Astrocyte (in vitro differentiated cells and primary cell): ENCODE measurements around the gene CNDP2. TPM values are rescaled to one million over a fixed set of nuclear protein-coding genes. Genes with fewer than 3 reads are reported as not detected.

Experiments used
- DNase-seq: peaks from one replicate; pipeline ENCODE4 v3.0.0-alpha.2; 2010; ENCODE audit warnings: low read depth
- FAIRE-seq: peaks from 2 replicates; lab custom pipeline; 2011; peaks lifted over from hg19 to GRCh38; lab: Jason Lieb, UNC
- H2AFZ ChIP-seq: 2 replicates; pipeline ENCODE4 v1.6.0; 2012; ENCODE audit warnings: low read depth, low read length, inconsistent platforms
- H3K27ac ChIP-seq: 2 replicates; pipeline ENCODE4 v1.5.1; 2011; ENCODE audit warnings: low read depth, low read length, inconsistent platforms
- H3K27me3 ChIP-seq: 2 replicates; pipeline ENCODE4 v1.6.0; 2011; ENCODE audit warnings: low read length, inconsistent platforms; ENCODE audit not compliant: insufficient read depth
- H3K36me3 ChIP-seq: 2 replicates; pipeline ENCODE4 v1.5.1; 2011; ENCODE audit warnings: low read length, inconsistent platforms; ENCODE audit not compliant: insufficient read depth
- H3K4me1 ChIP-seq: 2 replicates; pipeline ENCODE4 v1.5.1; 2011; ENCODE audit warnings: low read length, inconsistent platforms; ENCODE audit not compliant: insufficient read depth
- H3K4me2 ChIP-seq: 2 replicates; pipeline ENCODE4 v1.6.0; 2012; ENCODE audit warnings: low read length, inconsistent platforms
- H3K4me3 ChIP-seq: 2 replicates; pipeline ENCODE4 v1.5.1; 2011; ENCODE audit warnings: low read depth, mild to moderate bottlenecking, low read length, inconsistent platforms; ENCODE audit not compliant: insufficient read depth
- H3K79me2 ChIP-seq: 2 replicates; pipeline ENCODE4 v1.6.0; 2012; ENCODE audit warnings: mild to moderate bottlenecking, low read length, inconsistent platforms; ENCODE audit not compliant: insufficient read depth
- H3K9ac ChIP-seq: 2 replicates; pipeline ENCODE4 v1.6.0; 2012; ENCODE audit warnings: mild to moderate bottlenecking, low read length, inconsistent platforms
- H3K9me3 ChIP-seq: 2 replicates; pipeline ENCODE4 v1.5.1; 2012; ENCODE audit warnings: low read depth, mild to moderate bottlenecking, low read length, inconsistent platforms; ENCODE audit not compliant: insufficient read depth
- H4K20me1 ChIP-seq: 2 replicates; pipeline ENCODE4 v1.6.0; 2012; ENCODE audit warnings: low read length, inconsistent platforms; ENCODE audit not compliant: insufficient read depth
- H3K27ac Mint-ChIP-seq: one replicate; pipeline ENCODE4 v1.8.0; 2021; ENCODE audit warnings: mild to moderate bottlenecking, mixed read lengths; ENCODE audit not compliant: unreplicated experiment
- H3K27me3 Mint-ChIP-seq: one replicate; pipeline ENCODE4 v1.8.0; 2021; ENCODE audit warnings: low read depth, mixed read lengths; ENCODE audit not compliant: unreplicated experiment
- H3K36me3 Mint-ChIP-seq: one replicate; pipeline ENCODE4 v1.8.0; 2021; ENCODE audit warnings: low read depth, mixed read lengths; ENCODE audit not compliant: unreplicated experiment
- H3K4me1 Mint-ChIP-seq: one replicate; pipeline ENCODE4 v1.8.0; 2021; ENCODE audit warnings: low read depth, mixed read lengths; ENCODE audit not compliant: unreplicated experiment
- H3K4me3 Mint-ChIP-seq: one replicate; pipeline ENCODE4 v1.8.0; 2021; ENCODE audit warnings: mild to moderate bottlenecking, moderate library complexity, mixed read lengths; ENCODE audit not compliant: unreplicated experiment
- H3K9me3 Mint-ChIP-seq: one replicate; pipeline ENCODE4 v1.8.0; 2021; ENCODE audit warnings: mild to moderate bottlenecking, mixed read lengths; ENCODE audit not compliant: unreplicated experiment
- CTCF ChIP-seq: IDR thresholded peaks from 2 replicates; pipeline ENCODE4 v1.5.1; 2011; ENCODE audit warnings: low read depth, mild to moderate bottlenecking, inconsistent platforms, low read length, moderate library complexity; ENCODE audit not compliant: insufficient read depth
- EZH2 ChIP-seq: IDR thresholded peaks from 2 replicates; pipeline ENCODE4 v1.6.1; 2012; ENCODE audit warnings: mild to moderate bottlenecking, low read length, inconsistent platforms; ENCODE audit not compliant: insufficient read depth
- total RNA-seq: library from RNA; stranded (reverse); gene quantifications from 2 replicates; pipeline ENCODE4 v1.2.1, GENCODE V29; 2021

Gene CNDP2
- total RNA-seq, 1 donor from 2014 or later = 149 TPM

GRCh38 chr18:74496508-74497323 is 553 bp downstream of the CNDP2 start:
- no peaks in the 10 kb centered on the region for H3K27me3 Mint-ChIP-seq
- Histone ChIP-seq H3K4me3 (peak overlapping the region; percentile 79), H3K4me2 (peak overlapping the region; percentile 90), H4K20me1 (no peaks in the 10 kb centered on the region), H3K27me3 (no peaks in the 10 kb centered on the region), H2AFZ (peak overlapping the region; percentile 94), H3K36me3 (peaks cover 4% of the 10 kb centered on the region), H3K4me1 (peaks cover 16% of the 10 kb centered on the region), H3K9ac (peak overlapping the region; percentile 96), H3K79me2 (peaks cover 38% of the 10 kb centered on the region), H3K9me3 (no peaks in the 10 kb centered on the region), H3K27ac (peak overlapping the region; percentile 92)
- FAIRE-seq = no peak
- peaks cover 24% of the 10 kb centered on the region for H3K4me1 Mint-ChIP-seq
- peak; percentile 37 for DNase-seq
- TF ChIP-seq CTCF (no peak), EZH2 (no peak)
- H3K27ac Mint-ChIP-seq = peak overlapping the region; percentile 80
- H3K9me3 Mint-ChIP-seq = peaks cover 4% of the 10 kb centered on the region
- peak overlapping the region; percentile 90 for H3K4me3 Mint-ChIP-seq
- peaks cover 4% of the 10 kb centered on the region for H3K36me3 Mint-ChIP-seq

DNA sequence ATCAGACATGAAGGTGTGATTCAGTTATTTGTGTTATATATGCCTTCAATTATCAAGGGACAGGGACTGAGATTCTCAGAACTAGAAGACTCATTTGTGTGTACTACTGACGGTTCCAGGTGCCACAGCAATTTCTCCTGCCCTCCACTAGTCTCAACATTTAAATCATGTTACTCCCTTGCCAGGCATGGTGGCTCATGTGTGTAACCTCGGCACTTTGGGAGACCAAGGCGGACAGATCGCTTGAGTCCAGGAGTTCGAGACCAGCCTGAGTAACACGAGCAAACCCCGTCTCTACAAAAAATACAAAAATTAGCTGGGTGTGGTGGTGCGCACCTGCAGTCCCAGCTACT is 1.1 kb downstream of the CNDP2 start:
- DNase-seq (no peak), FAIRE-seq (no peak)
- TF ChIP-seq EZH2 (no peak), CTCF (no peak)
- peak overlapping the region; percentile 96 for H3K9ac ChIP-seq
- no peaks in the 10 kb centered on the region for H3K27me3 ChIP-seq
- H3K9me3 Mint-ChIP-seq = peaks cover 1% of the 10 kb centered on the region
- no peak overlapping the region for H2AFZ ChIP-seq
- no peaks in the 10 kb centered on the region for H3K9me3 ChIP-seq
- H3K4me3 ChIP-seq = peak overlapping the region; percentile 79
- H3K4me1 Mint-ChIP-seq = peaks cover 24% of the 10 kb centered on the region
- no peaks in the 10 kb centered on the region for H4K20me1 ChIP-seq
- H3K79me2 ChIP-seq = peaks cover 38% of the 10 kb centered on the region
- peak overlapping the region; percentile 90 for H3K4me2 ChIP-seq
- H3K36me3 ChIP-seq = peaks cover 8% of the 10 kb centered on the region
- no peaks in the 10 kb centered on the region for H3K27me3 Mint-ChIP-seq
- peaks cover 16% of the 10 kb centered on the region for H3K4me1 ChIP-seq
- no peak overlapping the region for H3K27ac Mint-ChIP-seq
- H3K36me3 Mint-ChIP-seq = peaks cover 4% of the 10 kb centered on the region
- peak overlapping the region; percentile 90 for H3K4me3 Mint-ChIP-seq
- no peak overlapping the region for H3K27ac ChIP-seq

GRCh38 chr18:74497778-74498177 is 1.6 kb downstream of the CNDP2 start:
- no peak overlapping the region for H3K4me3 ChIP-seq
- no peaks in the 10 kb centered on the region for H3K27me3 ChIP-seq
- no peak overlapping the region for H3K27ac ChIP-seq
- no peak for FAIRE-seq
- Mint-ChIP-seq H3K36me3 (peaks cover 4% of the 10 kb centered on the region), H3K27me3 (no peaks in the 10 kb centered on the region), H3K4me3 (peak overlapping the region; percentile 90), H3K27ac (no peak overlapping the region), H3K4me1 (peaks cover 24% of the 10 kb centered on the region), H3K9me3 (no peaks in the 10 kb centered on the region)
- no peak for DNase-seq
- peaks cover 16% of the 10 kb centered on the region for H3K4me1 ChIP-seq
- TF ChIP-seq CTCF (no peak), EZH2 (no peak)
- H2AFZ ChIP-seq = no peak overlapping the region
- no peak overlapping the region for H3K9ac ChIP-seq
- peaks cover 12% of the 10 kb centered on the region for H3K36me3 ChIP-seq
- peak overlapping the region; percentile 90 for H3K4me2 ChIP-seq
- H3K9me3 ChIP-seq = no peaks in the 10 kb centered on the region
- H3K79me2 ChIP-seq = peaks cover 38% of the 10 kb centered on the region
- H4K20me1 ChIP-seq = no peaks in the 10 kb centered on the region
